Measurements from ENCODE around the gene IQGAP2.

DNA sequence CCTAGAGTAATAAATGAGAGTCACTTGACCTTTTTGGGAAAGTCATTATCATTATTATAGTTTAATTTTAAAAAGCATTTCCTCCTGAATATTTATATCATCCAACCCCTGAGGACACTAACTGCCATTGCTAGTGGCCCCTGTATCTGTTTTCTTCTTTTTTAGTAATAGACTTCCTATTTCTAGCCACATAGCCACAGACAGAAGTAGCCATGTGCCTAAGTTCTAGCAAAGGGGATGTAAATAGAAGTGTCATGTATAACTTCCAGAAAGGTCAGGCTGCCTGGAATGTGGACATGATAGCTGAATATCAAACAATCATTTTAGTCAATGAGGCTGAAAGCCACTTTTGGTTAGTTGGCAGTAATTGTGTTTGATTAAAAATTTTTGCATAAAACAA lies 37.5 kb upstream of the IQGAP2 start:
- no peak for TF ChIP-seq FOXM1 (IDR thresholded peaks at IDR 0.05; ENCODE audit: borderline replicate concordance)
- no peak for TF ChIP-seq TARDBP (IDR thresholded peaks at IDR 0.05)
- no peak for TF ChIP-seq SP1 (IDR thresholded peaks at IDR 0.05)
- TF ChIP-seq NFRKB (IDR thresholded peaks at IDR 0.05), result no peak
- no peak for TF ChIP-seq HDGF (IDR thresholded peaks at IDR 0.05; ENCODE audit: borderline replicate concordance)
